HG03354 (cell line): ENCODE results near the gene LYZL2.
"Not testable (repeated sequence)": the region's sequence is repeated elsewhere in the genome, so short reads cannot be mapped to it uniquely, and the experiment has no call there.

Experiments used
- ATAC-seq: cut with Tn5 transposase; IDR thresholded peaks from one replicate; pipeline ENCODE4 v1.9.1; 2021; ENCODE audit warnings: mild to moderate bottlenecking; ENCODE audit not compliant: unreplicated experiment, poor library complexity, severe bottlenecking

LYZL2 gene

DNA sequence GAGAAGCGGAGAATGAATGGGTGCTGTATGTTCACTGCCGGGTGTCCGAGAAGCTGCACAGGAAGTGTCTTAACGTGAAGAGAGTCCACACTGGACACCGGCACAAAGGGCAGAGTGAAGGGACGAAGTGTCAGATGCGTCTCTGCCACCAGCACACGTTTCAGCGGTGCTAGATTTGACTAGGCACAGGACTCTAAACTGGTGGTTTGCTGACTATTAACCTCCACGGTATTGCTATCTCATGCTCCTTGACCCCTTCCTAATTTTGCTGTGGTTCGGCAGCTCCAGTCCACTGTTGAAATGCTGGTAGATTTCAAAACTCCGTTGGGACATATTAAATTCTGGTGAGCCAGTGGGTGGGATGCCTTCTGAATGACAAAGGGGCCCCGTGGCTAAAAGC, 13.3 kb upstream of the LYZL2 start:
- not testable (repeated sequence) for ATAC-seq

DNA sequence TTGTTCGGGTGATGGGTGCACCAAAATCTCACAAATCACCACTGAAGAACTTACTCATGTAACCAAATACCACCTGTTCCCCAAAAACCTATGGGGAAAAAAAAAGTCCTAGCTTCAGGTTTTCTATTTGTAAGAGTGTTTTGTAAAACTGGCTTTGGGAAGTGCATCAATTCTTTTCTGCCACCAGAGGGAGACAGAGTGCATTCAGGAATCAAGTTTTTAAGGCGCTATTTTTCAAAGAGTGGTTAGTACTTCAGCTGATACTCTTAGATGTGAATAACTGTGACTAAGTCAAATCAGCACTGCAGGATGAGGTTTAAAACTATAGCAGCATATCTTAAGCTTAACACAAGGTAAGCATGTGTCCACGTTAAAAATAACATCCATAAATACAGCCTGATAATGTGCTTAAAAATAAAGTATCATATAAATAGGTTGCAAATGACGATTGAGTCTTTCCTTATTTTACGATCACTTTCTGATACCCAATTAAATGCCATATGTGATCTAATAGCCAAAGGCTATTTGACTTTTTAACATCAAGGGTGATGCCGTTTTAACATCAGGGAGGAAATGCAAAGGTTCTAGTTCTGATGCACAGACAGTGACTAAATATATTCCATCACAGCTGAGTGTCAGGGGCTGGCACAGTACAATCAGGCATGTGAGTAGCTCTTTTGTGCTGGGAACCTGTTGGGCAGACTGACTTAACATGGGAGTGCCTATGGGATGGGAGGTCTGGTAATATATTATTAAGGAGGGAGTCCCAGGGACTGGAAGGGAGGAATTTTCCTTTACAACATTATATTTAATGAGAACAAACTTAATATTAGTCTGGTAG, 10.6 kb upstream of the LYZL2 start:
- ATAC-seq: no peak

DNA sequence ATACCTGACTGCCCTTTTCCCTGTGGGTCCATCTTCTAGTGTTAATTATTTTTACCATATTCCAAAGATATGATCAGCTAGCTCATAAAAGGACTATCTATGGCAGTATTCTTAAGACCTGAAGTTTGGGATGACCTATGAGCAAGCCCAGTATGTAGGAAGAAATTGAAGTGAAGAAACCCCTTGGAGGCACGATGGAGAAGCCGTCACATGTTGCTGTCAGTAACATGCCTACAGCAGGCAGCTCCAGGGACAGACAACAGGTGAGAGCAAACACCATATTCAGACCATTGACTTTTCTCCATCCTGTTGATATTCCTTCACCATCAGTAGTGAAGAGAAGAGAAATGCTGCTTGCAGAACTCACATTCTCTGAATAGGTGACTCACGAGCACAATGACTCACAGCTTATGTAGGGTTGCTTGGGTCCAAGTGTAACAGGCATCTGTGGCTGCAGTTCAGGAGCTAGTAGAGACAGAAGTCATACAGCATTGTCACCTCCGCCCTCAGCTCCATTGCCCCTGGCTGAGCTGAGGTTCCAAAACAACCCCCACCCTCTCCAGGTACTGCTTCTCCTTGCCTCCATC, 8.4 kb upstream of the LYZL2 start:
- no peak for ATAC-seq

DNA sequence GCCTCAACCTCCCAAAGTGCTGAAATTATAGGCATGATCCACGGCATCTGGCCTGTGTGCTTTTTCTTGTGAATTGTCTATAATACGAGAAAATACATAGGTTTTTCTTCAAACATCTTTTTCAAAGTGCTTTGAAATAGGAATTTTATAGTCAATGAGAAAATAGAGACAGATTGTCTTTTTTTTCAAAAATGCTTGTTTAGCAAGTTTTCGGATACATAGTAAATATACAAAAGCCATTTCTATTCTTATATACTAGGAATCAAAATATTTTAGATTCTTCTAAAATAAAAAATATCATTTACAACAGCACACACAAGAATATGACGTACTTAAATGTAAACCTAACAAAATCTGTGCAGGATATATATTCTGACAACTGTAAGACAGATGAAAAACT, 1.6 kb upstream of the LYZL2 start:
- no peak for ATAC-seq

DNA sequence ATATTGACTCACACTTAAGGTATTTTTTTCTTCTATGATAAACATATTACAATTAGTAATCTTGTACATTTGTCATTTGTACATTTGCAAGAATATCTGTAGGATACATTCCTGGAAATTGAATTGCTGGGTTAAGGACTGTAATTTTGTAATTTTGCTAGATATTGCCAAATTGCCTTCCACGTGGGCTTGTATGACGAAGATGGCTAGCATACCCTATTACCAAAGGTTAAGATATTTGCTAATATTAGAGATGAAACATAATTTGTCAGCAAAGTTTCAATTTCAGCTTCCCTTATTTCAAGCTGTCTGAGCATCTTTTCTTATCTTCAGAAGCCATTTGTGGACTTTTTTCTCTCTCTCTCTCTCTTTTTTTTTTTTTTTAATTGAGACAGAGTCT, 1.0 kb upstream of the LYZL2 start:
- ATAC-seq: no peak

DNA sequence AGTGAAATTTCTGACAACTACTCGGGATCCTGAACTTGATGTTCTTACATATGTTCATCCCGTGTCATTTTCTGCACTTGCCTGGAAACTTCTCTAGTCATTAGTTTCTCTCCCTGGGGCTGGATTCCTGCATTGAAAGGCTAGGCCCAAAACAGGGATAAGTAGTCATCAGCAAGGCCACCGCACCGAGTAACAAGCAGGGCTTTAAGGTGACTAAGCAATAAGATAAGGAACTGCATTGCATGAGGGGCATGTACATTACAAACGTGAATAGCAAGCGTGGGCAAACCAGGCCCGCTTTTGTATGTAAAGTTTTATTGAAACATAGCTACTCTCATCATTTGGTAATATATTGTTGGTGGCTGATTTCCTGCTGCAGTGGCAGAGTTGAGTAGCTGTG, 977 bp downstream of the LYZL2 start:
- ATAC-seq: not testable (repeated sequence)

DNA sequence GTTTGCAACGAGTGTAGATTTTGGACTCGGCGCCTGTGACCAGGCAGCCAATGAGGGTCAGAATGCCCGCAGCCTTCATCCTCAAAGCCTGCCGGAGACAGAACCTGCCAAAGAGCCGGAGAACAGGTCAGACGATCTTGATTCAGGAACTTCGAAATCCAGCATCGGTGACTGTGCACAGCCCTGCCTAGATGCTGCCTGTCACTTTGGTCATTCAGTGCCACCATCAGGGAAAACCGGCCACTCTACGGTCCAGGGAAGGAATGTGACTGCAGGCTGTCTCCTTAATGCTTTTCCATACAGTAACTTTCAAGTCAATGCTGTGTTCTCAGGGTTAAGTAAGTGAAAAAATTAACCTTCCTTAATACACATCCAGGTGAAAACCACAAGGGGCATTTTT, 2.7 kb downstream of the LYZL2 start:
- ATAC-seq: not testable (repeated sequence)

DNA sequence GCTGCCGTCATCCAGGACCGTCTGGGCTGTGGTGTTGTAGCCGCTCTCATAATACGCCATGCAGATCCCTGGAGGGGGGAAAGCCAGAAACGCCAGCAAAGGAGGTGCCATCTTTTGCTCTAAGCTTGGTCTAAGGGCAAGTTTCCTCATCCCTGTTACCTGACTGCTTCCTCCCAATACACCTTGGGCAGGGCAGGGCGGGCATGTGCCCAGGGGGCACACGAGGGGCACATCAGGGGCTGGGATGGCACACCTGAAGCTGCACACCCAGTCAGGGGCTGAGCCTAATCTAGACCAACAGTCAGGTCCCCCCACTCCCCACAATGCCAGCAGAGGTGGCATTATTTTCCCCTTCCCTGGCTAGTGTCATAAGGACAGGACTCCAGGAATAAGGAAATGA, 3.4 kb downstream of the LYZL2 start:
- not testable (repeated sequence) for ATAC-seq

DNA sequence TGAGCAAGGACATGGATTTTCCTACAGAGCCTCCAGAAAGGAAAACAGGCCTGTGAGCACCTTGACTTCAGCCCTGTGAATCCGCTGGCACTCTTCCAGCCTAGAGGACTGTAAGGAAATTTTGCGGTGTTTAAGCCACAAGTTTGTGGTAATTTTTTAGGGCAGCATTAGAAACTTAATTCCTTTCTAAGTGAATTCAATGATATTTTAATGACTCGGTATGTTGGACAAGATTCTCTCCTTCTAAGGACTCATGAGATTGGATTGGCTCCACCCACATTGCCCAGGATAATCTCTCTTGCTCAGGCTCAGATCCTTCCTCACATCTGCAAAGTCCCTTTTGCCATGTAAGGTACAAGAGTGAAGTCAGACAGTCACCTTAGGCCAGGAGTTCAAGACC, 4.5 kb downstream of the LYZL2 start:
- no peak for ATAC-seq

DNA sequence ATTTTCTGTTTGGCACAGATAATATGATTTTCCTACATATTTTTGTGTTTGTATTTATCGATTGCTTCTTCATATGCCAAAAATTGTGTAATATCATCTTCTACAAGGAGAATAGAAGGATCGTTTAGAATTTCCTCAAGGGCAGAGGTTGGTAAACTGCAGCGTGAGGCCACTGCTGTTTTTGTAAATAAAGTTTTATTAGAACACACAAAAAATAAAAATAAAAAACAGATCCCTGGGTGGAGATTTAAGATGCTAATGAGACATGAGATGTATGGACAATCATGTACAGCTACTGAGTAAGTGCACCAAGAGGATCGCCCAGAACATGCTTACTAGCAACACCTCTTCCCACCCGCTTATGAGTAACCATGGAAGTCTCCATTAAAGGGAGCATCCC, 9.6 kb downstream of the LYZL2 start:
- no peak for ATAC-seq

DNA sequence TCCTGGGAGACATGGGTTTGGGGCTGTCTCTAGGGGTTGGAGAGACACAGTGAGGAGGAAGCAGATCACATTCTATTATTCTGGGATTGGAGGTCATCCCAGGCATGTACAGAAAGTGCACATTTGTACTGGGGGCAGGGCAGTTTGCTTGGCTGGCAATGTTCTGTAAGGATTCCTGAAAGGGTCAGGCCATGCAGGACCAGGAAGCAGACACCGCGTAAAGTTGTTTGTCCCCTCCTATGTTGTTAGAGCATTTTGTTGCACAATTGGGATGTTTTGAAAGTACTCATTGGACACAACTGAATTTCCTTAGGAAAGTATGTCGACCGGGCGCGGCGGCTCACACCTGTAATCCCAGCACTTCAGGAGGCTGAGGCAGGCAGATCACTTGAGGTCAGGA, 12.5 kb downstream of the LYZL2 start:
- no peak for ATAC-seq

DNA sequence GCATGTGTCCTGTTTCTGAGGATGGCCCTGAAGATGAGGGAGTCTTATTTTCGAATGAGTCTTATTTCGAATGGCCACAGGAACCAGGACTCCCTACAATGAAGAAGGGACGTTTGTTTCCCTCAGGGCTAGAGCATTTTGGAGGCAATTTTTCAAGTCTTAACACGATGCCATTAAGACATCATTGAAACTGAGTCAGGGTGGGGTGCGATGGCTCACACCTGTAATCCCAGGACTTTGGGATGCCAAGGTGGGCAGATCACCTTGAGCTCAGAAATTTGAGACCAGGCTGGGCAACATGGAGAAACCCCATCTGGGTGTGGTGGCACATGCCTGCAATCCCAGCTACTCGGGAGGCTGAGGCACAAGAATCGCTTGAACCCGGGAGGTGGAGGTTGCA, 18.5 kb downstream of the LYZL2 start:
- ATAC-seq: not testable (repeated sequence)

DNA sequence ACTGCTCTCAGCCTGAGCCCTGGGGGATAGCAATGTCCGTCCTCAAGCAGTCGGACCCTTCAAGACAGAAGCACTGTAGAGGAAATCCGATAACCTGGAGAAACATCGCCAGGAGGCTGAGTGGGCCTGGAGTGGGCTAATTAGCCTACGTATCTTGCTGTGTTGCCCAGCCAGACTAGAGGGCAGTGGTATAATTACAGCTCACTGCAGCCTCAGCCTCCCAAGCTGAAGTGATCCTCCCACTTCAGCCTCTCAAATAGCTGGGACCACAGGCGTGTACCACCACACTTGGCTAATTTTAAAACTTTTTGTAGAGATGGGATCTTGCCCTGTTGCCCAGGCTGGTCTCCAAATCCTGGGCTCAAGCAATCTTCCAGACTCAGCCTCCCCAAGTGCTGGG, 21.7 kb downstream of the LYZL2 start:
- ATAC-seq: no peak

DNA sequence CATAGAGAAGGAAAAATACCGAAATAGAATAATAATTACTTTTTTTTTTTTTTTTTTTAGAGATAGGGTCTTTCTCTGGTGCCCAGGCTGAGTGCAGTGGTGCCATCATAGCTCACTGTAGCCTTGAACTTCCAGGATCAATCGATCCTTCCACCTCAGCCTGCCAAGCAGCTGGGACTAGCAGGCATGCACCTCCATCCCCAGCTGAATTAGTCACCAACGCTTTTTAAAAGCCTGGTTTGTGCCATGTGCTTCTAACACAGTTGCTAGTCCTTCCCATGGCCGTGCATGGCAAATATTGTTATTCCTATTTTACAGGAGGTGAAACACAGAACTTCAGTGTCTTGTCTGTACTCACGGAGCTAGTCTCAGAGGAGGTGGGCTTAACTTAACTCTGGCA, 23.2 kb downstream of the LYZL2 start:
- no peak for ATAC-seq

DNA sequence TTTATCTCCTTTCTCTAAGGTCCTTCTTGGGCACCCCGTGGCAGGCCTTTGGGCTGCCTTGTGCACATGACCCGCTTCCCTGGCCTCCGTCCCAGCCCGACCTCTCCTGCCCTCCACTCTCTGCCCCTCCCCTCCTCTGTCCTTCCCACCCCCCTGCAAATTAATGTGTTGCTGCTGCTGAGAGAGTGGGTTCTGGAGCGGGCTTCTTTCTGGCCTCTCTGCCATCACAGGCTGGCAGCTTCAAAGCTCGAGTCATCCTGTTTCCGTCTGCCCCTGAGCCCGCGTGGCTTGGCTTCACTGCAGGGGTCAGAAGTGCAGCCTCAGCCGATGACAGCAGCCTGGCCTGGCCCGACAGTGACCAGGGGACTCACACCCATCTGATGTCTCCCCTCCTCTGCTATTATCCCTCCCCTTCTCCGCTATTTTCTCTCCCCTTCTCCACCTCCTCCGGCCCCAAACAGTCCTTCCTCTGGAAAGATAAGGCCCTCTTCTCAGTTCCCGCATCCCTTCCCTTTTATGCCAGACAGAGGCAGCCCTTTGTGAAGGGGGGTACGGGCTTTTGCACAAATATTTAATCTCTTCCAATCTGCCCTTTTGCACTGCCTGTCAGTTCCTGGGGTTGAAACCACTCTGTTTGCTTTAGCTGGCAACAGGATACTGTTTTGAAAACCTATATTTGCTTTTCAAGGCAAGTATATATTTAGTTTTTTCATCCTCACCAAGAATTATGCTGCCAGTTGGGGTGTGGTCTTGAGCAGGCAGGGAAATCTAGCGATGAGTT, 24.0 kb downstream of the LYZL2 start:
- ATAC-seq: not testable (repeated sequence)

DNA sequence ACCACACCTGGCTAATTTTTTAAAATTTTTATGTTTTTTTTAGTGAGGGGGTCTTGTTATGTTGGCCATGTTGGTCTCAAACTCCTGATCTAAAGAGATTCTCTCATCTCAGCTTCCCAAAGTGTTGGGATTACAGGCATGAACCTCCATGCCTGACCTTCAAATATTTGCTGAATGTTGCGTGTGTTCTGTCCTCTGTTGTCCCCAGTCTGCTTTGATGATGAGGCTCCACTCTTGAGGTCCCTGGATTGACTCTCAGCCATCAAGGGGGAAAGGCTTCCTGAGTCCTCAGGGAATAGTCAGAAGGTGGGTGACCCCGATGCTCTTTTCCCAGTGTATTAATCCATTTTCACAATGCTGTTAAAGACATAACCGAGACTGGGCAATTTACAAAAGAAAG, 26.0 kb downstream of the LYZL2 start:
- ATAC-seq: no peak

DNA sequence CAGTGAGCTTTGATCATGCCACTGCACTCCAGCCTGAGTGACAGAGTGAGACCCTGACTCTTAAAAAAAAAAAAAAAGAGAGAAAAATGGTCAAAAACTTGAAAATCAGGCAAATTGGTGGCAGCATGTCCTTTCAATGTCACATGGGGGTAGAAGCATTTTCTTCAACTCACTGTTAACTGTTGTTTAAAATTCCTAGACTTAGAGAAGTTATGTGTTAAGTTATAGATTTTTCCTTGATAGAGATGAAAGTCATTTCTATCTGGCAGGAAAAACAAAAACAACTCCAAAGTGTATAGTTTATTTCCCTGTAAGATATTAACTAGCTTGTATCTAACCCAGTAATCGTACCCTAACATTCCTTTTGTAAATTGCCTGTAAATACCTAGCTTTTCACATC, 26.8 kb downstream of the LYZL2 start:
- no peak for ATAC-seq

DNA sequence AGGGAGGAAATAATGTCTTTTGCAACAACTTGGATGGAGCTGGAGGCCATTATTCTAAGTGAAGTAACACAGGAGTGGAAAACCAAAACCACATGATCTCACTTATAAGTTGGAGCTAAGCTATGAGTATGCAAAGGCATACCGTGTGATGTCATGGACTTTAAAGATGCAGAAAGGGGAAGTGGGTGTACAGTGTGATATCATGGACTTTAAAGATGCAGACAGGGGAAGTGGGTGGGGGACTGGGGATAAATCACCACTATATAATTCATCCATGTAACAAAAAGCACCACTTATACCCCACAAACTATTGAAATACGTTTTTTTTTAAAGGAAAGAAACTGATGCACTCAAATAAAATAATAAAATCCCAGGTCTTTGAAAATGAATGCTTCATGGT, 29.5 kb downstream of the LYZL2 start:
- no peak for ATAC-seq

DNA sequence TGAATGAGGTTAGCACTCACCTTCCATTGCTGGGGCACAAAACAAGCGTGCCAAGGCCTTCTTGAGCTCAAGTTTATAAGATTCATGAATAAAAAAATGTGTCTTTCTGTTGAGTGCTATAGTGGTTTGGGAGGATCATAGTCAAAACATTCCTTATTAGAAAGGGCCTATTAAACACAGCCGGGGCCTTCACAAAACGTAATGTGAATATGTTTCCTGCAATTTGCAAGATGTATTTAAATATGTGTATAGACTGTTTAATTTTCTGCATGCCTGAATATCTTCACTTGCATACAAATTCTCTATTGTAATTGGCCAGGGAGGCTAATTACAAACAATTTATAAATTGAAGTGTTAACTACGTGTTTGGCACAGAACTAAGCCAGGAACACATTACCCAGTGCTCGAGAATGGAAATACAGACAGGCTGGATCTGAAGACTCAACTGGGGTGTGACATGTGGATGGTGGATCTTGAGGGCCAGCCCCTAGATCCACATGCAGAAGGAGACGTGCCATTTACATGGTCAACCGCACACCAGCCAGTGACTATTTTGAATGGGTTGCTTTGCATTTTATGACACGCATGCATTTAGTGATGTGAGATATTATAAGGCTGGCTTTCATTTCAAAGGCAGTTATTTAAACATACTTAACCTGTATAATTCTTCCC, 31.3 kb downstream of the LYZL2 start:
- ATAC-seq: no peak

DNA sequence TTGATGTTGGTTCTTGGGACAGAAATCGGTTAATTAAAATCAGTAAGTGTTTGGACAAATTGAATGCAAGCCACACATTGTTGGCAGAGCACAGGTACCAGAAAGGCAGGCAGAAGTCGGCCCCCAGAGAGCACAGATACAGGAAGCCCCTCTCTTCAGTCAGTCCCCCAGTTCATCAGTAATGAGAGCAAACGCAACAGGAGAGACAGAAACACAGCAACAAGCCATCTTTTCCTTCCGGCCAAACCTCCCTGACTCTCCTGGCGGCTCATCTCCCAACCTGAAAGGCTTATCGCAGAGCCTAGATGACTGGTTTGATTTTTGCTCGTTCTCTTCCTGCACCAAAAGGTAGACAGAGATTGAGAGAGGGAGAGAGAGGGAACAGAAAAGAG, 32.1 kb downstream of the LYZL2 start:
- not testable (repeated sequence) for ATAC-seq
